ENCODE measurements around the gene CRHR1.
"Not testable (repeated sequence)": the region's sequence is repeated elsewhere in the genome, so short reads cannot be mapped to it uniquely, and the experiment has no call there.

CRHR1 gene

GRCh38 chr17:45851873-45852272, 67.8 kb downstream of the CRHR1 start:
- H3K27ac ChIP-seq (ENCODE audit: low read length): no peak overlapping the region
- H3K9ac ChIP-seq (ENCODE audit: low read length in 2 of 2): no peak overlapping the region
- H3K27me3 ChIP-seq (ENCODE audit: control insufficient read depth in 1 of 2, insufficient read depth in 2 of 2, low read length in 2 of 2): peaks cover 14 to 16% of the 10 kb centered on the region in 2 donors
- no peak overlapping the region for H3K4me3 ChIP-seq (ENCODE audit: low read length in 2 of 2)
- H3K9me3 ChIP-seq (ENCODE audit: control insufficient read depth in 2 of 2, low read length in 2 of 2): no peaks in the 10 kb centered on the region
- H3K36me3 ChIP-seq (ENCODE audit: control insufficient read depth in 2 of 2, insufficient read depth in 2 of 2, low read length in 2 of 2): no peaks in the 10 kb centered on the region
- H3K4me1 ChIP-seq (ENCODE audit: control insufficient read depth, insufficient read depth, low read length): peaks cover 5% of the 10 kb centered on the region

DNA sequence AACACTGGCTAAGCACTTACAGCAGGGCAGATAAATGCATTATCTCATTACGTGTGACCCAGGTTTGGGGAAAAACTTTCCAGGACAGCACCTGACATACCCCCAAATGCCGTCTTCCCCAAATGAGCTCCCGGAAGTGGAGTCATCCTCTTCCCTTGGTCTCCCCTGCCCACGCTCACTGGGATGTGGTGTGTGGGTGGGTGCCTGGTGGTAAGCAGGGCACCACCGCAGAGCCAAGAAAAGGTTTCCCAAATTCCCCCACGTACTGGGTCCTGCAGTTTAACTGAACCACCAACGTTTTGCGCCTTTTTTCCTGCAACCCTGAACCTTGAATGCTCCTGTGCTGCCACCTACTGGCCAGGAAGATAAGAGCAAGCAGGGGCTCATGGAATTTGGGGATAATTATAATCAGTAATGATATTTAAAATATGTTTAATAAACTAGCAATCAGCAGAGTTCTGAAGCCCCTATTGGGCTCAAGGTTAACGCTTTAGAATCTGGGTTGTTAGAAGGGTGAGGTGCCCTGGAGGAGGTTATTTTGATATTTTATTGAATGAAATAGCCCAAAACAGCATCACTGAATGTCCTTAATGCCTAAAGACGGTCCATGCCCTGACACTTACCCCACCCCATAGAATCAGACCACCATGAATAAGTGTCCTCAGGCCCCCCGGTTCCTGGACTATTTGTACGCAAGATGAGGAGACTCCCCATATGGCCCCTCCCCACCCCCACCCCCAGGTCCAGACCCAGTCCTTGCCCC, 68.6 kb downstream of the CRHR1 start:
- H3K27me3 ChIP-seq (ENCODE audit: control insufficient read depth in 1 of 2, insufficient read depth in 2 of 2, low read length in 2 of 2): peaks cover 14% of the 10 kb centered on the region in 2 donors
- no peak overlapping the region for H3K9ac ChIP-seq (ENCODE audit: low read length in 2 of 2)
- H3K9me3 ChIP-seq (ENCODE audit: control insufficient read depth in 2 of 2, low read length in 2 of 2): no peaks in the 10 kb centered on the region
- H3K36me3 ChIP-seq (ENCODE audit: control insufficient read depth in 2 of 2, insufficient read depth in 2 of 2, low read length in 2 of 2): no peaks in the 10 kb centered on the region
- peaks cover 5% of the 10 kb centered on the region for H3K4me1 ChIP-seq (ENCODE audit: control insufficient read depth, insufficient read depth, low read length)
- no peak overlapping the region for H3K27ac ChIP-seq (ENCODE audit: low read length)
- H3K4me3 ChIP-seq (ENCODE audit: low read length in 2 of 2): peak overlapping the region in 1 of 2 donors; percentile 29

DNA sequence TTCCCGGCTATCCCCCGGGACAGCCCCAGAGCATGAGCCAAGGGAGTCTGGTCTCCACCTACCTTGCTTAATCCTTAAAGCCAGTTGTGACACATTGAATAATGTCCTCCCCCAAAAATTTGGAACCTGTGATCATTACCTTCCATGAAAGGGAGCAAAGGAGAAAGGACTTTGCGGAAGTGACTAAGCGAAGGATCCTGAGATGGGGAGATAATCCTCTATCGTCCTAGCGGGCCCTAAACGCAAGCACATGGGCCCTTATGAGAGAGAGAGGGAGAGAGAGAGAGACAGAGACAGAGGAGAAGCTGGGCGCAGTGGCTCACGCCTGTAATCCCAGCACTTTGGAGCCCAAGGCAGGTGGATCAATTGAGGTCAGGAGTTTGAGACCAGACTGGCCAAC, 70.1 kb downstream of the CRHR1 start:
- Histone ChIP-seq H3K4me1 (ENCODE audit: control insufficient read depth, insufficient read depth, low read length) (no peaks in the 10 kb centered on the region), H3K4me3 (ENCODE audit: low read length in 2 of 2) (no peak overlapping the region), H3K27me3 (ENCODE audit: control insufficient read depth in 1 of 2, insufficient read depth in 2 of 2, low read length in 2 of 2) (peaks cover 14 to 15% of the 10 kb centered on the region in 2 donors), H3K27ac (ENCODE audit: low read length) (no peak overlapping the region), H3K9ac (ENCODE audit: low read length in 2 of 2) (no peak overlapping the region), H3K9me3 (ENCODE audit: control insufficient read depth in 2 of 2, low read length in 2 of 2) (no peaks in the 10 kb centered on the region), H3K36me3 (ENCODE audit: control insufficient read depth in 2 of 2, insufficient read depth in 2 of 2, low read length in 2 of 2) (no peaks in the 10 kb centered on the region)

- no peak overlapping the region for H3K27ac ChIP-seq (ENCODE audit: low read length)
- no peak overlapping the region for H3K4me3 ChIP-seq (ENCODE audit: low read length in 2 of 2)
- peaks cover 14 to 15% of the 10 kb centered on the region in 2 donors for H3K27me3 ChIP-seq (ENCODE audit: control insufficient read depth in 1 of 2, insufficient read depth in 2 of 2, low read length in 2 of 2)
- H3K4me1 ChIP-seq (ENCODE audit: control insufficient read depth, insufficient read depth, low read length): peaks cover 1% of the 10 kb centered on the region
- no peaks in the 10 kb centered on the region for H3K9me3 ChIP-seq (ENCODE audit: control insufficient read depth in 2 of 2, low read length in 2 of 2)
- no peak overlapping the region for H3K9ac ChIP-seq (ENCODE audit: low read length in 2 of 2)
- no peaks in the 10 kb centered on the region for H3K36me3 ChIP-seq (ENCODE audit: control insufficient read depth in 2 of 2, insufficient read depth in 2 of 2, low read length in 2 of 2)
Observed at GRCh38 chr17:45855691-45856336, 71.7 kb downstream of the CRHR1 start.

DNA sequence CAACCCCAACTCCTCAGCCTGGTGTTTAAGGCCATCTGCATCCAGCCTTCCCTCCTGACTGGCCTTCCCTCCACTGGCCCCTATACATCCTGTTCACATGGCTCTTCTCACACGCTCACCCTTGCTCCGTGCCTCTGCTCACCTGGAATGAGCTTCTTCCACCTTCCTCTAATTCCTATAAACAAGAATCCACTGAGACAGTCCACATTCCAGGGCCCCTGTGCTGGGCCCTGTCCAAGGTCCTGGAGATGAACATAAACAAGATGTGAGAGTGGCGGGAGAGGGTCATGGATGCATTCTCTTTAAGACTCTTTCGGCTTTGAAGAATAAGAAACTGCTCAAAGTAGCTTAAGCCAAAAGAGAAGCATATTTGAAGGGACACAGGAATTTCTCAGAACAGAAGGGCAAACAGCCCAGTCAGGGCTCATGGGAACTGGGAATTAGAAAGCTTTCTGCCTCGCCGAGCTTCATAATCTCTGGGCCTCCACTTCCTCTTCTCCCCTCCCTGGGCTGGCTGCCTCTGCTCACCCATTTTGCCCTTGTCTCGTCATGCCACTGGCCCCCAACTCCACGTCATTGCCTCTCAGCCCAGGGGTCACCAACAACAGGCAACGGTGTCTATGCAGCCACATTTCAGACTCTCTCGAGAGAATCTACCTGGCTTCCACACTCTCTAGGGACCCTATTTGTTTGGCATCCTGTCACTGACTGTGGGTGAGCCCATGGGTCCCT, 74.0 kb downstream of the CRHR1 start:
- H3K4me3 ChIP-seq (ENCODE audit: low read length in 2 of 2): no peak overlapping the region
- H3K9me3 ChIP-seq (ENCODE audit: control insufficient read depth in 2 of 2, low read length in 2 of 2): no peaks in the 10 kb centered on the region
- peaks cover 3 to 5% of the 10 kb centered on the region in 2 donors for H3K27me3 ChIP-seq (ENCODE audit: control insufficient read depth in 1 of 2, insufficient read depth in 2 of 2, low read length in 2 of 2)
- H3K27ac ChIP-seq (ENCODE audit: low read length): no peak overlapping the region
- H3K9ac ChIP-seq (ENCODE audit: low read length in 2 of 2): no peak overlapping the region
- H3K4me1 ChIP-seq (ENCODE audit: control insufficient read depth, insufficient read depth, low read length): peaks cover 6% of the 10 kb centered on the region
- H3K36me3 ChIP-seq (ENCODE audit: control insufficient read depth in 2 of 2, insufficient read depth in 2 of 2, low read length in 2 of 2): no peaks in the 10 kb centered on the region

DNA sequence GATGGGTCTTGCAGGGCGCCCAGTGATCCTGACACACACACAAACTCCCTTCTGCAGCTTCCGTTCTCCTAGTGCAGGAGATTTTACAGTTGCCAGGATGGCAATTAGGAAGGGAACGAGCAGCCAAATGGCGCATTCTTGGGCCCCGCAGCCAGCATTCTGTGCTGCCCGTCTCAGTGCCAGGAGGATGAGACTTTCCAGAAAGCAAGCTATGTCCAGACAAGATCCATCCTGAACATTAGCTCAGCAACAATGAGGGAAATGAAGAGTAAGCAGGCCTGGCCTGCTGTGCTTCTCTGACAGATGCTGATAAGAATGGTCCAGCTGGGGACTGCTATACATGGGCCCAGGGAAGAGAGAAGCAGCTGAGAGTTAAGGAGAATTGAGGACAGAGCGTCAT, 77.0 kb downstream of the CRHR1 start:
- H3K27me3 ChIP-seq (ENCODE audit: control insufficient read depth in 1 of 2, insufficient read depth in 2 of 2, low read length in 2 of 2): peaks cover 4 to 20% of the 10 kb centered on the region in 2 donors
- H3K4me3 ChIP-seq (ENCODE audit: low read length in 2 of 2): no peak overlapping the region
- H3K27ac ChIP-seq (ENCODE audit: low read length): no peak overlapping the region
- no peaks in the 10 kb centered on the region for H3K36me3 ChIP-seq (ENCODE audit: control insufficient read depth in 2 of 2, insufficient read depth in 2 of 2, low read length in 2 of 2)
- H3K9me3 ChIP-seq (ENCODE audit: control insufficient read depth in 2 of 2, low read length in 2 of 2): no peaks in the 10 kb centered on the region
- peaks cover 6% of the 10 kb centered on the region for H3K4me1 ChIP-seq (ENCODE audit: control insufficient read depth, insufficient read depth, low read length)
- H3K9ac ChIP-seq (ENCODE audit: low read length in 2 of 2): no peak overlapping the region

GRCh38 chr17:45862127-45862526, 78.0 kb downstream of the CRHR1 start:
- H3K27me3 ChIP-seq (ENCODE audit: control insufficient read depth in 1 of 2, insufficient read depth in 2 of 2, low read length in 2 of 2): peaks cover 4 to 20% of the 10 kb centered on the region in 2 donors
- H3K36me3 ChIP-seq (ENCODE audit: control insufficient read depth in 2 of 2, insufficient read depth in 2 of 2, low read length in 2 of 2); H3K4me3 ChIP-seq (ENCODE audit: low read length in 2 of 2); H3K4me1 ChIP-seq (ENCODE audit: control insufficient read depth, insufficient read depth, low read length); H3K9ac ChIP-seq (ENCODE audit: low read length in 2 of 2); H3K27ac ChIP-seq (ENCODE audit: low read length); H3K9me3 ChIP-seq (ENCODE audit: control insufficient read depth in 2 of 2, low read length in 2 of 2): not testable (repeated sequence)

DNA sequence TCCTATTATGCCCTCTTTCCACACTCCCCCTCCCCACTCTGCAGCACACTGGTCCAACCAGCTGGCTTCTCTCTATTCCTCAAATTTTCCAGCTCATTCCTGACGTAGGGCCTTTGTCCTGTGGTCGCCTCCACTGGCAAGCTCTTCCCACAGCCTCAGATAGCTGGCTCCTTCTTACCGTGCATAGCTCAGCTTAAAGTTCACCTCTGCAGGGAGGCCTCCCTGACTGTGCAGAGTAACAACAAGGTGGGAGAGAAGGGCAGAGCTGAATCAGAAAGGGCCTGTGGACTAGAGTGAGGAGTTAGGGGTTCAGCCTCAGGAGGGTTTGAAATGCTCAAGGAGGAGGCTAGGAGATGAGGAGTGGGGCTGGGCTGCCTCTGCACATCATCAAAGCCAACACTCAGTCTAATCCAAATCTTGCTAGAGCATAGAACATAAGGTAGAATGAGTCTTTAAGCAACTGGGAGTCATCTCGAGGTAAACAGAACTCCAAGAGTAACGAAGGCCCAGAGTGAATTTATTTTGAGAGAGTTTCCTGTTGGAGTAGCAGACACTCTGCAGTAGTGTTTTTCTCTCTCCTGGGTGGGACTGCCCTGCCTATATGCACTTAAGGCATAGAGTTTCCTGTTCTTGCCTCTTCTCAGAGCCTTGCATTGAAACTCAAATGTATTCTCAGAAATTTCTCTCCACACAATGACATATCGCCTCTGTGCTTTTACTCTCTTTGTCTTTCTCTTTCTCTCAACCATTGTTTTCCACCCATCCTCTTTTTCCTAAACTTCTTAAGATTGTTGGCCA, 79.9 kb downstream of the CRHR1 start:
- H3K36me3 ChIP-seq (ENCODE audit: control insufficient read depth in 2 of 2, insufficient read depth in 2 of 2, low read length in 2 of 2): no peaks in the 10 kb centered on the region
- no peak overlapping the region for H3K9ac ChIP-seq (ENCODE audit: low read length in 2 of 2)
- peaks cover 6% of the 10 kb centered on the region for H3K4me1 ChIP-seq (ENCODE audit: control insufficient read depth, insufficient read depth, low read length)
- no peaks in the 10 kb centered on the region for H3K9me3 ChIP-seq (ENCODE audit: control insufficient read depth in 2 of 2, low read length in 2 of 2)
- no peak overlapping the region for H3K4me3 ChIP-seq (ENCODE audit: low read length in 2 of 2)
- H3K27ac ChIP-seq (ENCODE audit: low read length): no peak overlapping the region
- peaks cover 4 to 18% of the 10 kb centered on the region in 2 donors for H3K27me3 ChIP-seq (ENCODE audit: control insufficient read depth in 1 of 2, insufficient read depth in 2 of 2, low read length in 2 of 2)

GRCh38 chr17:45867171-45867570, 83.1 kb downstream of the CRHR1 start:
- Histone ChIP-seq H3K27me3 (ENCODE audit: control insufficient read depth in 1 of 2, insufficient read depth in 2 of 2, low read length in 2 of 2) (peaks cover 4 to 16% of the 10 kb centered on the region in 2 donors), H3K9me3 (ENCODE audit: control insufficient read depth in 2 of 2, low read length in 2 of 2) (no peaks in the 10 kb centered on the region), H3K27ac (ENCODE audit: low read length) (no peak overlapping the region), H3K4me1 (ENCODE audit: control insufficient read depth, insufficient read depth, low read length) (peaks cover 4% of the 10 kb centered on the region), H3K36me3 (ENCODE audit: control insufficient read depth in 2 of 2, insufficient read depth in 2 of 2, low read length in 2 of 2) (no peaks in the 10 kb centered on the region), H3K9ac (ENCODE audit: low read length in 2 of 2) (no peak overlapping the region), H3K4me3 (ENCODE audit: low read length in 2 of 2) (no peak overlapping the region)

- peaks cover 4% of the 10 kb centered on the region for H3K4me1 ChIP-seq (ENCODE audit: control insufficient read depth, insufficient read depth, low read length)
- no peaks in the 10 kb centered on the region for H3K36me3 ChIP-seq (ENCODE audit: control insufficient read depth in 2 of 2, insufficient read depth in 2 of 2, low read length in 2 of 2)
- H3K27me3 ChIP-seq (ENCODE audit: control insufficient read depth in 1 of 2, insufficient read depth in 2 of 2, low read length in 2 of 2): peaks cover 4 to 16% of the 10 kb centered on the region in 2 donors
- H3K9ac ChIP-seq (ENCODE audit: low read length in 2 of 2): no peak overlapping the region
- no peak overlapping the region for H3K27ac ChIP-seq (ENCODE audit: low read length)
- no peaks in the 10 kb centered on the region for H3K9me3 ChIP-seq (ENCODE audit: control insufficient read depth in 2 of 2, low read length in 2 of 2)
- H3K4me3 ChIP-seq (ENCODE audit: low read length in 2 of 2): no peak overlapping the region
Observed at GRCh38 chr17:45867702-45868101, 83.6 kb downstream of the CRHR1 start.
